ENCODE measurements around the gene CNST.
"Not testable (repeated sequence)": the region's sequence is repeated elsewhere in the genome, so short reads cannot be mapped to it uniquely, and the experiment has no call there.

Gene CNST

DNA sequence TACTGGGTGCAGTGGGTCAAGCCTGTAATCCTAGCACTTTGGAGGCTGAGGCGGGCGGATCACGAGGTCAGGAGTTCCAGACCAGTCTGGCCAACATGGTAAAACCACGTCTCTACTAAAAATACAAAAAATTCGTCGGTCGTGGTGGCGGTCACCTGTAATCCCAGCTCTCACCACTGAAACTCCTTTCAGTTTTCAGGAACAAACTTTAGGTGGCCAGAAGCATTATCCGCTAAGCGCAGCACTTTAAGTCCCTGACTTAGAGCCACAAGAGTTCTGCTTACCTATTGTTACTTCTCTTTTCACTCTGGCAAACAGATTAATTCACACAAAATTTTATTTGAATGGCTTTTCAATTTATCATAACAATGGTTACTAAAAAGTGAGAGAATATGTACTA is 5.4 kb upstream of the CNST start:
- DNase-seq, result not testable (repeated sequence)

DNA sequence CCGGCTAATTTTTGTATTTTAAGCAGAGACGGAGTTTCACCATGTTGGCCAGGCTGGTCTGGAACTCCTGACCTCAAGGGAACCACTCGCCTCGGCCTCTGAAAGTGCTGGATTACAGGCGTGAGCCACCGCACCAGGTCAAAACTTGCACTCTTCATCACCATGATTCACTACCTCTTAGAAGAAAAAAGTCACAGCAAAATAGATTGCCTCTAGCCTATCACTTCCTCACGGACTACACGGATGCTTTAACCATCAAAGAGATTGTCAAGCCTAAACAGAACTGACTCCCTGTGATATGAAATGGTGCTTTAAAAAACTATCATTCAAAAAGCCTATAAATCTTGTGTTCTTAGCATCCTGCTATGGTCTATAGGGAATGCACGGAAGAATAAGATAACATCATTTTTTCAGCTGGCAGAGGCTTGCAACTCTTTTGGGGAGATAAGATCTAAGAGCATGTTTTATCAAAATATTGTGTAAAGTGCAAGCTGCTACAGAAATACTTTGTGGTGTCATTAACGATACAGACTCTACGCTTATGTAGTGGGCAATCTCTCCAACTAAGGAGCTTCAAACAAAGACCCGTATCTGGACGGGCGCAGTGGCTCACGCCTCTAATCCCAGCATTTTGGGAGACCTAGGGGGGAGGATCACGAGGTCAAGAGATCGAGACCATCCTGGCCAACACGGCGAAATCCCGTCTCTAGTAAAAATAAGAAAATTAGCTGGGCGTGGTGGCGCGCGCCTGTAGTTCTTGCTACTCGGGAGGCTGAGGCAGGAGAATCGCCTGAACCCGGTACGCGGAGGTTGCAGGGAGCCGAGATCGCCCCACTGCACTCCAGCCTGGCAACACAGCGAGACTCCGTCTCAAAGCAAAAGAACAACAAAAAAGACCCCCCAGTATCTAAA is 1.2 kb upstream of the CNST start:
- no peak for DNase-seq

DNA sequence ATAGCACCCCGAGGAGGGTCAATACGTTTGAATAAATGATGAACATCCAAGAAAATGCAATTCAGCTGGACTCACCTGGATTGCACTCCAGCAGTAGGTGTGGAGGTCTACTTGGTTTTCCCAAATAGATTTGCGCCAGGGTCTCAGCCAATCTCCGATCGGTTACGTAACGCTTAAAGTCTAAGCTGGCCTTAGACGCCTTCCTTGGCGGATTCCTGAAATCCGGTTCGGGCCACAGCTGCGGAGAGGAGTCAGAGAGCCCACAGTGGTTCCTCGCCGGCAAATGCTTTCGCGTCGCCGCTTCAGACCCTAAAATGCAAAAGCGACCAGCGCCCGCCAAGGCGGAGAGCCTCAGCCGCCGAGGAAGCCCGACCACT is 517 bp upstream of the CNST start:
- peak; percentile 45 for DNase-seq

DNA sequence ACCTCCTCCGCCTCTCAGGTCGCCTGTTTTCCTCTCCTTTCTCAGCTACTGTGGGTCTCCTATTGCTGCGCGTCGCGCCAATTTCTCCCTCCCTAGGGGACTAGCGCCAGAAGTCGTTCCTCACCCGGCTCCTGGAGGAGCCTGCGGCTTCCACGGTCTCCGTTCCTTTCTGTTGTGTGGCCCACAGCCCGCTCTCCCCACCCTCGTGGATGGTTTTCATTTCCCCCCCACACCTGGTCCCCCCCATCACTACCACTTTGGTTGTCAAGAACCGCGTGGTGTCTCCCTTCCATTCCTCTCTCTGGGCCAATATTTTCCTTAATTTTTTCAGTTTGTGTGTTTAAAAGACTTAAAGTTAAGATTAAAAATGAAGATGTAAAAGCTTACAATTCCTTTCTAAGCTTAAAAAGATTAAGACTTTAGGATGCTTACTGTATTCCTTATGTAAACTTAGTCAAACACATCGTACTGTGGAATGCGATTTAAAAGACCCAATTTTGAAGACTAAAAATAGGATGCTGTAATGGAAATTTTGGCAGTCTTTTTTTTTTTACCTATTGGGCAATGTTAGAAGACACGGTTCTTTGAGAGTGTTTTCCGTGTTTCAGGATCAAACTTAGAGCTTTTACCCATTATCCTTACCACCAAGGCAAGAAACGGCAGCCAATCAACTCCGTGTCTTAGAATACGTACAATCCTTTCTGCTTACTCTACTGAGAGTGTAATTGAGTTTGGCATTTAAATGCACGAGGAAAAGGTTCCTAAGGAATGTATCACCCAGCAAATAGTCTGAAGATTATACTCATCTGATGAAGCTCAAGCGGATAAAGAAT is 773 bp downstream of the CNST start:
- no peak for DNase-seq

DNA sequence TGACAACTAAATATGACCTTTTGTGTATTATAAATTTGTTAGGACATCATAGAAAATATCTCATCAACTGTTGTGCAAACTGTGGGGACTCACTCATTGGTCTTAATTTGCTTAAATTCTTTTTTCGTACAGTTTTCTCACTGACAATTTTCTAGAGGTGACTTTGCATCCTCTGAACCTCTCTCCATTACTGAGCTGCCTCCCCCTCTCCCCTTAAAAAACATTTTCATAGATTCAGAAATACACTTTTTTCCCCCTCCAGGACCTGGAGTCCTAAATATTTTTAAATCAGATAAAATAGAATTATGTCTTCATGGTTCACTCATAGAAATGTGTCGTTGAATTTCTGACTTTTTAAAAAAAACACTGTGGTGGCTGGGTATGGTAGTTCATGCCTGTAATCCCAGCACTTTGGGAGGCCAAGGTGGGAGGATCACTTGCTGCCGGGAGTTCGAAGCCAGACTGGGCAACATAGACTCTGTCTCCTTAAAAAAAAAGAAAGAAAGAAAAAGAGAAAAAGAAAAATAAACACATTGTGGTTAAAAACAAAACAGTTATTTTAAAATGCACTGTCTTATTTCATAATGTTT is 1.5 kb downstream of the CNST start:
- DNase-seq, result no peak

DNA sequence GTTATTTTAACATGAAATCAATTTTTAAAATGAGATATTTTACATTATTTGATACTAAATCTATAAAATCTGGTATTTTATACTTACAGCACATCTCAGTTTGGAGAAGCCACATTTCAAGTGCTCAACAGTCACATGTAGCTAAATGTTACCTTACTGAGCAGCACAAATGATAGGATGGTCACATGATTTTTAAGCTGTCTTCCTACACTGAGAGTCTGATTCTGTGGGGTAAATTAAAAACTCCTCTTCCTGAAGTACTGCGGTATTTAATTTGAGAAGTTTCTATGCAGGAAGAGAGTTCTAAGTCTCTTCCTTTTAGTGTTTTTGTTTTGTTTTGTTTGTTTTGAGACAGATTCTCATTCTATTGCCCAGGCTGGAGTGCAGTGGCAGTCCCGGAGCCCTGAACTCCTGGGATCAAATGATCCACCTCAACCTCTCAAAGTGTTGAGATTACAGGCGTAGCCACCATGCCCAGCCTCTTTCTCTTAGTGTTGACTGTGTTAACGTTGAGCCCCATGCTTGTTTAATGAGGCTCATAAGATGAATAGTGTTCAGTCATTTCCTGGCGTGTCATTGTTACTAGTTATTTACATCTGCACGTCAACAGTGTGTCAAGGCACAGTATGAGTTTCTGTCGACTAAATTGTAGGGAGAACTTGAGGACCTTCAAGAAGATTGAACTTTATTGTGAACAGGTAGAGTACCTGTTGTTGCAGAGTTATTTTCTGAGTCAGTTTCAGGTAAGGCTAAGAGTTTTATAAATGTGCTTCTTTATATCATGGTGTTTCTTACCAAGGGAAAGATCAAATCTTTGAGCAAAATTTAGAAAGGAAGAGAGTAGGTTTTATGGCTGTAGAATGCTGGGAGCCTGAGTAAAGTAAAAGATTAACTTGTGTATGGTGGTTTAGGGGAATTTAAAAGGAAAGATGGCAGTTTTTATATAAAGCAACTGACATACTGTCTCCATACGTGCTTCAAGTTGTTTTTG is 3.3 kb downstream of the CNST start:
- DNase-seq, result no peak

DNA sequence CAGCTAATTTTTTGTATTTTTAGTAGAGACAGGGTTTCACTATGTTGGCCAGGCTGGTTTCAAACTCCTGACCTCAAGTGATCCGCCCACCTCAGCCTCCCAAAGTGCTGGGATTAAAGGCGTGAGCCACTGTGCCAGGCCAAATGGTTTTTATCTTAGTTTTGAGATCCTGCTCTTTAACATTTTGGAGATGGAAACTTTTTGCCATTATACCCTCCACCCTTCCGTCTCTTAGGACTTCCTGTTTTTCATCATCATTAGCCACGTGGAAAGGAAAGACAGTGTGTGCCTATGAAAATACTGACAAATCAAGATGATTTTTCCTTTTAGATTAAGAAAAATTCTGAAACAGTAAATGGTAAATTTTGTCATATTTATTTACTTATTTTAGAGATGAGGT is 5.1 kb downstream of the CNST start:
- DNase-seq, result not testable (repeated sequence)

DNA sequence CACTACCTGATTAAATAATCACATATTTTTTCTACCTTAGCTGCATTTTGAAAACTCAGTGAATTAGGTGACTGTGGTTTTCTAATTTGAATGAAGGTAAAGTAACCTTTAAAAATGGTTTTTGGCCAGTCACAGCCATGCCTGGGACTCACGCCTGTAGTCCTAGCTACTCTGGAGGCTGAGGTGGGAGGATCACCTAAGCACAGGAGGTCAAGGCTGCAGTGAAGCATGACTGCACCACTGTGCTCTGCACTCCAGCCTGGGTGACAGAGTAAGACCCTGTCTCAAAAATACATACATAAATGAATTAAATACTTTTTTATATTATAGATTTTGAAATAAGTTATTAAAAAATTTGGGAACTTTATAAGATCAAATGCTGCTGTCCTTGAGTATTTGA is 5.7 kb downstream of the CNST start:
- DNase-seq, result no peak

DNA sequence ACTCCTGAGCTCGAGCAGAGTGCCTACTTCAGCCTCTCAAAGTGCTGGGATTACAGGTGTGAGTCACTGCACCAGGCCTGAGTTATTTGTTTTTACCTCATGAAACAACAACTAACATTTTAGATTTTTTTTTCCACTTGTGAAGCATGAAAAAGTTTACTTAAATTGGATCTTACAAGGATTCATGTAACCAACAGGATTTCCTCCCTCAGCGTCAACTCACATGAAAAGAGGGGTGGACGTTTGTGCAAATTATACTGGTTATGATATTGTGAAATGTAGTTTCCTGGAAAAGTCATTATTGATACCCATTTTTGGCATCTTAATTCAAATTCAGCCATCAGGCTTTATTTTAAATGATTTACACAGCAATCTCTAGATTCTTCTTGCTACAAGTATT is 6.5 kb downstream of the CNST start:
- DNase-seq, result no peak

DNA sequence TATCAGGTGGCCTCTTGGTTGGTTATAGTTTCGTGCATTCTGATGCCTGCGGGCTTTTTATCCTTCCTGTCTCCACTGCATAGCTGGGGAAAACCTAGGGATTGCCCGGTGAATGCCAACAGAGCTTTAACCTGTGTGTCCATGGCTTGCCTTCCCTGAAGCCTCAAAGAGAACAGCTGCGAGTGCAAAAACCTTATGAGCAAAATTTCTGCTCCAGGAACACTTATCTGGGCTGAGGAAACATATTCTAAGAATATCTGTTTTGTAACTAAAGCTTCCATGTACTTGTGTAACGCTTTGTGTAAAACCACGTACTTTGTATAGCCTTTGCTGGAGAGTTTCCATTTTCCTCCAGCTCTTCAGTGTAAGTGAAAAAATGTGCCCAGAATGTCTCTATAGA is 7.2 kb downstream of the CNST start:
- no peak for DNase-seq

DNA sequence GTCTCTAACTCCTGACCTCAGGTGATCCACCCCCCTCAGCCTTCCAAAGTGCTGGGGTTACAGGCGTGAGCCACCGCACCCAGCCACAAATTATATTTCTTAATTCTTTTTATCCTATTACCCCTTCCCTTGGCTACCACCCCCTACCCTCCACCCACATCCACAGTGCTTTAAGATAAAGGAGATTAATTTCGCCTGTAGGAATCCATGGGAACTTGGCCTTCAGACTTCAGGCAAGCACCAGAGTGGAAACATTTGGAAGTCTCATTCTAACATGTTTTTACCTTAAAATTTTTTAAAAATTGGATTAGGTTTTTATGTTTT is 10.4 kb downstream of the CNST start:
- DNase-seq, result no peak

DNA sequence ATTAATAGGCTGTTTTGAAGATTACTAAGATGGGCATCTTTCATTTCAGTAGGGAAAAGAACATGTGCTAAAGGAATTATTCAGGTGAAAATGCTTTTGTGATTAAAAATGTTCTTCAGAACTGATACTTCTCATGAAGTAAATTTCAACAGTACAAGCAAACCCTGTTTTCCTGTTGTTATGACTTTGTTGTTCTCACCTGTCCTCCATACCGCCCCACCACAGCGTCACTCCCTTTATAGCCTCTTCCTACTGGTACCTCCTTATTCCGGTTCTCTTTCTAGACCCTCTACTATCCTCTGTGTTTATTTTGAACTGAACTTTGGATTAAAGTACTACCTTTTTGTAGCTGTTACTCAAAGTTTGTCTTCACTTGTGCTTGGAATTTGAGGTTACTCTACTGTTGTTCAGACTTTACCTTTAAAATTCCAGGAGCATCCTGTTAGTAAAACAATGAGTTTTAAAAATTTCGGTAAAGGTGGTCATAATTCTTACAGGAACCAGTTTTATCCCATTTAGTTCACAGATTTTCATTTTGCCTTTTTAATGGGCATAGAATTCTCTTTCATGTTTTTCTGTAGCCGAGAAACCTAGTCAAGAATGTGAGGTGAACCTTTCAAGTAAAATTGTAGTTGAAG is 10.9 kb downstream of the CNST start:
- DNase-seq, result no peak

DNA sequence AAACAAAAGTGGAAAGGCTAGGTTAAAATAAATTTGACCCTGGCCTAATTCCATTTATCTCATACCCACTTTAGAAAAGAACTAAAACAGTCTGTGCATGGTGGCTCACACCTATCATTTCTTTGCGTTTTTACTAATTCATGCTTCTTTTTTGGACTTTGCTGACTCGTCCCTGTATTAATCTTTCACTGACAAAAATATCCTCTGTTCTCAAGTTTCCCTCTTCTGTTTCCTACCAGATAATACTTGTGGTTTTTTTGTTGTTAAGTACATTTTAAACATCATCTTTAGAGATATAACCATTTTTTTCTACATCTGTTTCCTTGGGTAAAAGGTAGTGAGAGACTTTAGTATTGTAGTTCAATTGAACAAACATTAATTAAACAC is 11.5 kb downstream of the CNST start:
- DNase-seq, result no peak

DNA sequence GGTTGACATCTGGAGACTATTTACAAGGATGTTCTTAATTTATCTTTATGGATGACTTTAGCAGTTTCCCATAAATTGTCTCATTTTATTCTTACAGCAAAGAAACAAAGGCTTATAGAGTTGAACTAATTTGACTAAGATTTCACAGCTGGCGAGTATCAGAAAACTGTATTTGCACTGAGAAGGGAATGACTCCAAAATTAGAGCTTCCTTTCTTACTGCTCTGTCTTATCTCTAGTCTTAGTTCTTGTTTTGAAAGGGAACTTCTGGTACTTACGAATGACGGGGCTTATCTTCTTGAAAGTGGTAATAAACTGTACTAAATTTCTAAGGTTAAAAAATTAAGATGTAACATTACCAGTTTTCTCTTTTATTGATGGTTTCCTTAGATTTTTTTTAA is 13.6 kb downstream of the CNST start:
- no peak for DNase-seq

DNA sequence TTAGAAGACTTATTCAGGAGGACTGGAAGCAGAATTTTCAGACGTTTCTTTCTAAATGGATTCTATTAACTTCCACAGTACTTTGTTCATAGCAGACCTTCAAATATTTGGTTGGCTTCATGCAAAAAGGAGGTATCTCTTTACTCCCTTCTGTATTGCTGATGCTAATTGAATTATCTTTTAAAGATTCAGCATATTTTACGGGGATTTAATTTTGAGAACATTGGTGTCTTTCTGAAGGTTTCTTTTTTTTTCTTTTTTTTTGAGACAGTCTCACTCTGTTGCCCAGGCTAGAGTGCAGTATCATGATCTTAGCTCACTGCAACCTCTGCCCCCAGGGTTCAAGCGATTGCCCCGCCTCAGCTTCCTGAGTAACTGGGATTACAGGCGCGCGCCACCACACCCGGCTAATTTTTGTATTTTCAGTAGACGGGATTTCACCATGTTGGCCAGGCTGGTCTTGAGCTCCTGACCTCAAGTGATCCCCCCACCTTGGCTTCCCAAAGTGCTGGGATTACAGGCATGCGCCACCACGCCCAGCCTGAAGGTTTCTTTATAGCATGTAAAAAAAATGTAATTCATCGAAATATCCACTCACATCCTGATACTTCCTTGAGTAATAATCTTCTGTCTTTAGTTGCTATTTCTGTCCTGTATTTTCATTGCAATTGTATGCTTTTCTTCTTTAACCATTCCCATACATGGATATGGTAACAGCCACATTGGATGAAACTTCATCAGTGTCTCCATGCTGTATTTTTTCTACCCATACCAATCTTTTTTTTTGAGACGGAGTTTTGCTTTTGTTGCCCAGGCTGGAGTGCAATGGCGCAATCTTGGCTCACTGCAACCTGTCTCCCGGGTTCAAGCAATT is 14.5 kb downstream of the CNST start:
- DNase-seq, result no peak

DNA sequence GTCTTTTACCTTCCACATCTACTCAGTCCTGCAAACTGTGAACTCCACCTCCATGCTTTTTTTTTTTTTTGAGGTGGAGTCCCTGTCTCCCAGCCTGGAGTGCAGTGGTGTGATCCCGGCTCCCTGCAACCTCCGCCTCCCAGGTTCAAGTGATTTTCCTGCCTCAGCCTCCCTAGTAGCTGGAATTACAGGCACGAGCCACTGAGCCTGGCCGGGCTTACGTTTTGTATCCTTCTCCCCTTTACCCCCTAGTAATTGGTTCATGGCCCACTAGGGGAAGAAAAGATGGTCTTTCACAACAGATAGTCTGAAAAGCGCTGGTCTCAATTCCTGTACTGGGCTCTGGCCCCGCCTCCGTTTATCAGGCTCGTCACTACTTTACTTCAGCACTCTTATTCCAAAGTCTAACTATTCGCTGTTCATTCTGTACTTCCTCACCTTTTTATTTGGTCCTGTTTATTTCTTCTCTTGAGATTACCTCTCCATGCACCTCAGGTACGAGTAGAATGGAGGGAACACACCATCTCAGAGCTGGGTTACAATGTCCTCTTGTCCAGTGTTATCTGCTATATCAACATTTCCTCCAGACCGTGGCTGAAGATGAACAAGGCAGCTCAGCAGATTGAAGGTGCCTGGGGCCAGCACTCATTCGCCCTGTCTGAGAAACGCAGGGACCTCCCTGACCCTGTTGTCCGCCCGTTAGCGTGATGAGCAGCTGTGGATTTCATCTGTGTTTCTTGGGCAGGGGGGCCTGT is 16.2 kb downstream of the CNST start:
- DNase-seq, result no peak

DNA sequence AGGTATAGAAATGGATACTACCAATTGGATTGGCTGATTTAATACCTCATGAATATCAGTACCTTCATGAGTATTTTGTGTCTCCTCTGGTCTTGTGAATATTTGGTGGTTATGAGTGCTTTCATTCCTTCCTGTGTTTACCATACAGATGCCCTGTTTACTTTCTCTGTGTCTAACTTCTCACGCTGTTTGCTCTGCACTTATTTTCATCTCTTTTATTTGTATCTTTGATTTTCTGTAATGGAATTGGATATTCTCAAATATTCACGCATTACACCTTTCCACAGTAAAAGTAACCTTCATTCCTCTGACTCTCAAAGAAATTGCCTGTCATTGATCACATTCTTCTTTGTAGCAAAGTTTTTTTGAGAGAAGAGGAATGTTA is 16.8 kb downstream of the CNST start:
- no peak for DNase-seq

DNA sequence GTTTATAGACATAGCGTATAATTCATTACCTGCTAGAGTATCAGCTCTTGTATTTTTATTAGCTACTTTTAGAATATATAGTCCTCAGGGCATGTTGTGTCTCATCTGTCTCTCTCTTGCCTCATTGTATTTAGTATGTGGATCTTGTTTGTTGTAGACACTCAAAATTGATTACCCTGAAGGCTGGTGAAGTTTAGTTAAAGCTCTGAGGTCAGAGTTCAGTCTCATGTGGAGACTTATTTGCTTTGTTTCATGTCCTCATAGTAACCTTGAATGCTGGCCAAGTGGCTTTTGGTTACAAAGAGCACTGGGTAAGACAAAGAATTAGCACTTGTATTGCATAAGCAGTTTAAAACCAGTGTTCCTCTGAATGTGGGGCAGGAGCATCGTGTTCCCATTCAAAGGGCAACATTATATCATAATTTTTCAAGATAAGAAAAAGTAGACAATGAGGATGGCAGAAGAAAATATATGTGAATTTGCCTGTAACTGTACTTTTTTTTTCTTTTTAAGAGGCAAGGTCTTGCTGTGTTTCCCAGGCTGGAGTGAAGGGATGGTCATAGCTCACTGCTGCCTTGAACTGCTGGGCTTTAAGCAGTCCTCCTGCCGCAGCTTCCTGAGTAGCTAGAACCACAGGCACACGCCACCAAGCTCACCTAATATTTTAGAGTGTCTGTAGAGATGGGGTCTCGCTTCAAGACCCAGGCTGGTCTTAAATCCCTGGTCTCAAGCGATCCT is 17.4 kb downstream of the CNST start:
- no peak for DNase-seq

DNA sequence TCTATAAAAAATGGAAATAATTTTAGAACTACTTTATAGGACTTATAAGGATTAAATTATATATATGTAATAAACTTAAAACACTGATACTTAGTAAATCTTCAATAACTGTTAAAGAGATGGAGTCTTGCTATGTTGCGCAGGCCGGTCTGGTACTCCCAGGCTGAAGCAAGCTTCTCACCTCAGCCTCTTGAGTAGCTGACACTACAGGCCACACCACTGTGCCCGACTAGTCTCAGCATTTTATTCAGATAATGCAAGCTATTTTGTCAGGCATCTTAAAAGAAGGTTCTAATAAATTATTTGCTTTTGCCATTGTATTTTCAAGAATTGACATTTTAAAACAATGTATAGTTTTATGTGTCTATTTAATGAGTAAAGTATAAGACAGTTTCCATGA is 20.8 kb downstream of the CNST start:
- no peak for DNase-seq

DNA sequence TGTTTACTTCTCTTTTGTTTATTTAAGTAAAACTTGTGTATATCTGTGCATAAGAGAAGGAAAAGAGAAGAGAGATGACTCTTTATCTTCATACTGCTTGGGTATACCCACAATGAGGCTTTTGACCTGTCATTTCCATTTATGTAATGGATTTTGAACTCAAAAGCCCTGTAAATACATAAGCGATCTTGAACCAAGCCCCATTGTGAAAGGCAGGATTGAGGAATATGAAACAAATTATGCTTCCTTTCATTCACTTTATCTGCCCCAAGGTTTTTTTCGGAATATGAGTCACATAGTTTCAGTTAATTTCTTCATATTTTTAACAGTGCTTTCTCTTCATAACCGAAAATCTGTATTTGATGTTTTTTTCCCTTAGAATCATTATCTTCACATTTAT is 21.4 kb downstream of the CNST start:
- no peak for DNase-seq
